ENCODE measurements around the gene OR52E6. TPM values are rescaled to one million over a fixed set of nuclear protein-coding genes. Genes with fewer than 3 reads are reported as not detected.

Gene OR52E6
- total RNA-seq, 1 experiment from 2014 or later = not detected

DNA sequence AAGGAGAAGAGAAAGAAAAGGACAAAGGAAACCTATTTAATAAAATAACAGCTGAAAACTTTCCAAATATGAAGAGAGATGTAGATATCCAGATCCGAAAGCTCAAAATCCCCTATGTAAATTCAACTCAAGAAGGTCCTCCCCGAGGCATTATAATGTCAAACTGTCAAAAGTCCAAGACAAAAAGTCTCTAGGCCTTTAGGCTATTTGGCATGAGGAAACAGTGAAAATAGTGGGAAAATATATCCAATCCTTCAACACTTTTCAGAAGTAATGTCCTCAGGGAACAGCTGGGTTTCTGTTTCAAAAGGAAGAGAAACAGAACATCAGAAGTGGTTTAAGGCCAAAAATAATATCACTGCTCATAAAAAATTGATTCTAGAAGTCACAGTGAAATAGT is 36.9 kb upstream of the OR52E6 start:
- POLR2A ChIA-PET = no interaction called here

More for the DNA sequence above, 36.9 kb upstream of the OR52E6 start:
- no peaks in the 10 kb centered on the region for H3K79me2 ChIP-seq (ENCODE audit: insufficient read depth, low read length)
- H3K4me3 ChIP-seq (replicated peaks in 1 of 2; ENCODE audit: low read depth in 1 of 2, low read length in 2 of 2) = no peak overlapping the region
- ChIA-PET CTCF (interaction anchor here (1.8 kb wide), 1 partner anchor 13 kb away, joined by 6 read pairs; no protein-coding TSS in a partner anchor), RAD21 (ENCODE audit: low non-redundant PET in 1 of 2, low total read pairs in 2 of 2, uncharacterized antibody in 2 of 2, unreplicated experiment in 2 of 2) (no interaction called here)
- no peak overlapping the region for H3K4me2 ChIP-seq (ENCODE audit: low read length)
- no peak for TF ChIP-seq TCF7L2 (IDR thresholded peaks at IDR 0.05; ENCODE audit: borderline replicate concordance, extremely low read depth, insufficient read depth, insufficient read length)
- no peak for TF ChIP-seq EZH2 (IDR thresholded peaks at IDR 0.05)
- no peak for TF ChIP-seq POLR2A (IDR thresholded peaks at IDR 0.05; ENCODE audit: borderline replicate concordance, extremely low read depth, insufficient read depth, insufficient read length)
- TF ChIP-seq, protein P1, sequence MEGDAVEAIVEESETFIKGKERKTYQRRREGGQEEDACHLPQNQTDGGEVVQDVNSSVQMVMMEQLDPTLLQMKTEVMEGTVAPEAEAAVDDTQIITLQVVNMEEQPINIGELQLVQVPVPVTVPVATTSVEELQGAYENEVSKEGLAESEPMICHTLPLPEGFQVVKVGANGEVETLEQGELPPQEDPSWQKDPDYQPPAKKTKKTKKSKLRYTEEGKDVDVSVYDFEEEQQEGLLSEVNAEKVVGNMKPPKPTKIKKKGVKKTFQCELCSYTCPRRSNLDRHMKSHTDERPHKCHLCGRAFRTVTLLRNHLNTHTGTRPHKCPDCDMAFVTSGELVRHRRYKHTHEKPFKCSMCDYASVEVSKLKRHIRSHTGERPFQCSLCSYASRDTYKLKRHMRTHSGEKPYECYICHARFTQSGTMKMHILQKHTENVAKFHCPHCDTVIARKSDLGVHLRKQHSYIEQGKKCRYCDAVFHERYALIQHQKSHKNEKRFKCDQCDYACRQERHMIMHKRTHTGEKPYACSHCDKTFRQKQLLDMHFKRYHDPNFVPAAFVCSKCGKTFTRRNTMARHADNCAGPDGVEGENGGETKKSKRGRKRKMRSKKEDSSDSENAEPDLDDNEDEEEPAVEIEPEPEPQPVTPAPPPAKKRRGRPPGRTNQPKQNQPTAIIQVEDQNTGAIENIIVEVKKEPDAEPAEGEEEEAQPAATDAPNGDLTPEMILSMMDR (IDR thresholded peaks at IDR 0.05 in 2 of 3, conservative IDR thresholded peaks at IDR 0.05 in 1 of 3; ENCODE audit: borderline replicate concordance in 1 of 3, insufficient read depth in 1 of 3, low read depth in 2 of 3, low read length in 2 of 3) = no peak
- TF ChIP-seq, protein P2, sequence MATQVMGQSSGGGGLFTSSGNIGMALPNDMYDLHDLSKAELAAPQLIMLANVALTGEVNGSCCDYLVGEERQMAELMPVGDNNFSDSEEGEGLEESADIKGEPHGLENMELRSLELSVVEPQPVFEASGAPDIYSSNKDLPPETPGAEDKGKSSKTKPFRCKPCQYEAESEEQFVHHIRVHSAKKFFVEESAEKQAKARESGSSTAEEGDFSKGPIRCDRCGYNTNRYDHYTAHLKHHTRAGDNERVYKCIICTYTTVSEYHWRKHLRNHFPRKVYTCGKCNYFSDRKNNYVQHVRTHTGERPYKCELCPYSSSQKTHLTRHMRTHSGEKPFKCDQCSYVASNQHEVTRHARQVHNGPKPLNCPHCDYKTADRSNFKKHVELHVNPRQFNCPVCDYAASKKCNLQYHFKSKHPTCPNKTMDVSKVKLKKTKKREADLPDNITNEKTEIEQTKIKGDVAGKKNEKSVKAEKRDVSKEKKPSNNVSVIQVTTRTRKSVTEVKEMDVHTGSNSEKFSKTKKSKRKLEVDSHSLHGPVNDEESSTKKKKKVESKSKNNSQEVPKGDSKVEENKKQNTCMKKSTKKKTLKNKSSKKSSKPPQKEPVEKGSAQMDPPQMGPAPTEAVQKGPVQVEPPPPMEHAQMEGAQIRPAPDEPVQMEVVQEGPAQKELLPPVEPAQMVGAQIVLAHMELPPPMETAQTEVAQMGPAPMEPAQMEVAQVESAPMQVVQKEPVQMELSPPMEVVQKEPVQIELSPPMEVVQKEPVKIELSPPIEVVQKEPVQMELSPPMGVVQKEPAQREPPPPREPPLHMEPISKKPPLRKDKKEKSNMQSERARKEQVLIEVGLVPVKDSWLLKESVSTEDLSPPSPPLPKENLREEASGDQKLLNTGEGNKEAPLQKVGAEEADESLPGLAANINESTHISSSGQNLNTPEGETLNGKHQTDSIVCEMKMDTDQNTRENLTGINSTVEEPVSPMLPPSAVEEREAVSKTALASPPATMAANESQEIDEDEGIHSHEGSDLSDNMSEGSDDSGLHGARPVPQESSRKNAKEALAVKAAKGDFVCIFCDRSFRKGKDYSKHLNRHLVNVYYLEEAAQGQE (IDR thresholded peaks at IDR 0.05; ENCODE audit: low read depth) = no peak
- no peak for TF ChIP-seq POLR2AphosphoS5 (IDR thresholded peaks at IDR 0.05; ENCODE audit: low read depth, low read length)
- no peak overlapping the region for H3K9ac ChIP-seq (ENCODE audit: low read length)
- intact Hi-C loops (cut with micrococcal nuclease) = no loop called here
- H3K27ac ChIP-seq (ENCODE audit: low read depth, low read length) = no peak overlapping the region
- H3K9me2 ChIP-seq (ENCODE audit: insufficient read depth) = no peaks in the 10 kb centered on the region
- H3K4me1 ChIP-seq (ENCODE audit: control insufficient read depth in 1 of 2, insufficient read depth in 2 of 2, low read length in 2 of 2) = no peaks in the 10 kb centered on the region
- no peaks in the 10 kb centered on the region for H3K9me3 ChIP-seq (ENCODE audit: control insufficient read depth in 1 of 2, insufficient read depth in 1 of 2, low read depth in 1 of 2, low read length in 2 of 2)
- H3K36me3 ChIP-seq (ENCODE audit: control insufficient read depth in 1 of 2, insufficient read depth in 2 of 2, low read length in 2 of 2) = no peaks in the 10 kb centered on the region
- peaks cover 52% of the 10 kb centered on the region for H3K27me3 ChIP-seq (ENCODE audit: insufficient read depth, low read length)
- no peak for ATAC-seq
- H2AFZ ChIP-seq (ENCODE audit: low read depth, low read length, poor library complexity, severe bottlenecking) = no peak overlapping the region
- BruUV-seq (replicated peaks) = no TSS peak
- no peaks in the 10 kb centered on the region for H4K20me1 ChIP-seq (ENCODE audit: insufficient read depth)
- DNase-seq (ENCODE audit: low read depth, low spot score) = no peak

All from HCT116 (cell line).